ENCODE measurements around the gene MMD2.

MMD2 gene

DNA sequence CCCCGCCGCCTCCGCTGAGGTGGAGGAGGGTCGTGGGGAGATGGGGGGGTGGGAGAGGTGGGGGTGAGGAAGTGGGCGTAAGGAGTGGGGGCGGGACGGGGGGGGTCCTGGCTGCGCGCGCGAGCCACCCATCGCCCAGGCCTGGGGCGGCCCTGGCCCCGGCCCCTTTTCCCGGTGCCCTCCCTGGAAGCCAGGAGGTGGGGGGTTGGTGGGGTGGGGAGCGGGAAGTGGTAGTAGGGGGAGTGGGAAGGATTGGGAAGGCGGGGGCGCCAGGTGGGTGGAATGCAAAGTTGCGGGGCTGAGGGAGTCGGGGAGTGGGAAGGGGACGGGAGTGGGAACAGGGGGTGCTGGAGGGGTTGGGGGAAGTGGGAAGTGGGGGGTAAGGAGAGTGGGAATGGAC, 319 bp upstream of the MMD2 start:
- no peak for DNase-seq (ENCODE audit: low read depth, low spot score)

DNA sequence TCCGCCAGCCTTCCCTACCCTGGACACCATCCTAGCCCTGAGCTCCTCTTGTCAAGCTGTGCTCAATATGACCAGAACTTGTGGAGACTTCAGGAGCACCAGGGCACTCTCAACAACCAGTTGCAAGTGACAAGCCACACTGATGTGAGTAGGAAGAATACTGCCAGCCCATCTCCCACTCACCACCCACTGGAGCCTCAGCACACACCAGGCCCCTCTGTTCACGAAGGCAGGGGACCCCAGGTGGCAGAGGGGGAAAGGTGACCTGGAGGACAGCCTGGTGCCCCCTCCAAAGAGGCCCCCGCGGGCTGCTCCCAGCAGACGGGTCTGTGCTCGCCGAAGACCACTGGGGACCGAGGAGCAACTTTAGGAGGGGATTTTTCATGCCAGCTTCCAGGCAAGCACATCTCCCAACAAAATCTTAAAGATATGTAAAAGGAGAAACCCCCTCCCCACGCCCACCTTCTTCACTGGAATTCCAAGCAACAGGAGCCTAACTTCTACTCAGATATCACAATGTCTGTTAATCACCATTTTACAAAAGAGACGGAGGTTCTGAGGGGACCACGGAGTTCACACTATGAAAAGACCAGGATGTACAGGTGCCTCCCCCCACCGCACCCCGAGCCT, 1.0 kb downstream of the MMD2 start:
- DNase-seq (ENCODE audit: low read depth, low spot score), result no peak

DNA sequence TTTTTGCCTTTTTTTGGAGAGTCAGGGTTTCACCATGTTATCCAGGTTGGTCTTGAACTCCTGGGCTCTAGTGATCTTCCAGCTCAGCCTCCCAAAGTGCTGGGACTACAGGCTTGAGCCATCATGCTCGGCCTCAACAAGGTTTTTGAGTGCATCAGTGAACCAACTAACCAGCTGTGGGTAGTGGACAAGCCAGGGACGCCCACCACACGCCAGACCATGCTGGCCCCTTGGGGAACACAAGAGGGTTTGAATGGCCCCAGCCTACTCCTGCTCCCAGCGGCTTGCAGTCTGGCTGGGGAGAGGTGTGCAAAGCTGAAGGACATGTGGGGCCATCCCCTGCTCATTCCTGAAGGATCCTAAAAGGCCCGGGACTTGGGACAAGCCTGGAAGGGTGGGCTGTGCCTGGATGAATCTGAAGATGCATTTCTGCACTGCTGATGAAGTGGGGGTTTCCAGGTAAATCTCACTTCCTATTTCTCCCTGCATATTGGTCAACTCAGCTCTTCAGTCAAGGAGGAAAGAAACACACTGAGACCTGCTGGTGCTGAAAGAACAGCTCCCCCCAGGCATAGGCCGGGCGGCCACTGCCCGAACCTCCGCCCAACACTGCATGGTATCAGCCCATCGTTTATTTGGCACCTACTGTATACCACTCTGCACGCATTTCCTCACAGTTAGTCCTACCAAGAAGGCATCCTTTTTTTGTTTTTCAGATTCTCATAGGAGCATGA, 6.9 kb downstream of the MMD2 start:
- DNase-seq (ENCODE audit: low read depth, low spot score), result no peak

DNA sequence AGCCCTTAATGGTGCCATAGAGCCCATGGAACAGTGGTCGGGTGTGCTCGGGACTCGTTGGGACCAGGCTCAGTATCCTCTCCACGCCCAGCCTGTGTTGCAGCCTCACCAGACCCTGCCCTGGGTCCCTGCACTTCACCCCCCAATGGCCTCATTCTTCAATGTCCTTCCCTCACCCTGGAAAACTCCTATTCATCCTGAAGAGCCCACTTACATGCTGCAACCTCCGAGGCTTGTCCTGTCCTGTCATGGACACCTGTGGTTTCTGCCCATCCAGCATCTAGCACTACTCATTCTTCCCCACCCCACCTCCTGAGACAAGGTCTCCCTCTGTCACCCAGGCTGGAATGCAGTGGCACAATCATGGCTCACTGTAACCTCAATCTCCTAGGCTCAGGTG, 7.7 kb downstream of the MMD2 start:
- DNase-seq (ENCODE audit: low read depth, low spot score), result no peak

DNA sequence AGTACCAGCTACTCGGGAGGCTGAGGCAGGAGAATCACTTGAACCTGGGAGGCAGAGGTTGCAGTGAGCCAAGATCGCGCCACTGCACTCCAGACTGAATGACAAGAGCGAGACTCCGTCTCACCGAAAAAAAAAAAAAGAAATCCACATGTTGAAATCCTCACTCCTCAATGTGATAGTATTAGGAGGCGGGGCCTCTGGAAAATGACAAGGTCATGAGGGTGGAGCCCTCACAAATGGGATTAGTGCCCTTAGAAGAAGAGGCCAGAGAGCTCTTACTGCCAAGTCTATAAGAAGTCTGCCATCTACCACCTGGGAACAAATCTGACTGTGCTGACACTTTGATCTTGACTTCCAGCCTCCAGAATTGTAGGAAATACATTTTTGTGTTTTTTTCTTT, 10.6 kb downstream of the MMD2 start:
- no peak for DNase-seq (ENCODE audit: low read depth, low spot score)

DNA sequence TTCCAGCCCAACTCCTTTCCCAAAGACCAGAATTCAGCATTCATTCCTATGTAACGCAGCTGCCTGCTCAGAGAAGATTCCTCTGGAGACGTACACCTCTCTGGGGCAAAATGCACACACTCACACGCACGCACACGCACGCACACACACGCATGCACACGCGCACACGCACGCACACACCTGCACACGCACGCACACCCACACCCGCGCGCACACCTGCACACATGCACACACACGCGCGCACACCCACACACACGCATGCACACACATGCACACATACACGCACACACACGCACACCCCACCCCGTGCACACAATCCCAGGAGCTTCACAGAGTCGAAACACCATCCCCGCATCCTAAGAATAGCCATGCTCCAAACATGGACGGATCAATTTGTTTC, 13.0 kb downstream of the MMD2 start:
- no peak for DNase-seq (ENCODE audit: low read depth, low spot score)

DNA sequence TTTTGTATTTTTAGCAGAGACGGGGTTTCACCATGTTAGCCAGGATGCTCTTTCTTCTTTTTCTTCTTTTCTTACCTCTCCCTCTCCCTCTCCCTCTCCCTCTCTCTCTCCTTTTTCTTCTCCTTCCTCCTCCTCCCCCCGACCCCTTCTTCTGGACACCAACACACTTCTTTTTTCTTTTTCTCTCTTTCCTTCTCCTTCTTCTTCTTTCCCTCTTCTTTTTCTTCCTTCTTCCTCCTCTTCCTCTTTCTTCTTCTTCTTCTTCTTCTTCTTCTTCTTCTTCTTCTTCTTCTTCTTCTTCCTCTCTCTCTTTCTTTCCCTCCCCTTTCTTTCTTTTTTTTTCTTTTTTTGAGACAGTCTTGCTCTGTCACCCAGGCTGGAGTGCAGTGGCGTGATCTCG, 14.0 kb downstream of the MMD2 start:
- no peak for DNase-seq (ENCODE audit: low read depth, low spot score)

DNA sequence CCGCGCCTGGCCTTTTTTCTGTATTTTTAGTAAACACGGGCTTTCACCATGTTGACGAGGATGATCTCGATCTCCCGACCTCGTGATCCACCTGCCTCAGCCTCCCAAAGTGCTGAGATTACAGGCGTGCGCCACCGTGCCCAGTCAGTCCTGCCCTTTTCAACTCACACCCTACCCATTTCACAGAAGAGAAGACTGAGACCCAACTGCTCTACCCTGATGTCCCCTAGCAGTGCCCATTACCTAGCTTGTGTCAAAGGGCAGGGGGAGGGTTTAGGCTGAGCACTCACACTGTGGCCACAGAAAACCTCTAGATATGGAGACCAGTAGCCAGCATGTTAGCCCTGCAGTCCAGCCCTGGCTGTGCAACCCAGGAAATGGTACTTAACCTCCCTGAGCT, 15.7 kb downstream of the MMD2 start:
- DNase-seq (ENCODE audit: low read depth, low spot score), result no peak

DNA sequence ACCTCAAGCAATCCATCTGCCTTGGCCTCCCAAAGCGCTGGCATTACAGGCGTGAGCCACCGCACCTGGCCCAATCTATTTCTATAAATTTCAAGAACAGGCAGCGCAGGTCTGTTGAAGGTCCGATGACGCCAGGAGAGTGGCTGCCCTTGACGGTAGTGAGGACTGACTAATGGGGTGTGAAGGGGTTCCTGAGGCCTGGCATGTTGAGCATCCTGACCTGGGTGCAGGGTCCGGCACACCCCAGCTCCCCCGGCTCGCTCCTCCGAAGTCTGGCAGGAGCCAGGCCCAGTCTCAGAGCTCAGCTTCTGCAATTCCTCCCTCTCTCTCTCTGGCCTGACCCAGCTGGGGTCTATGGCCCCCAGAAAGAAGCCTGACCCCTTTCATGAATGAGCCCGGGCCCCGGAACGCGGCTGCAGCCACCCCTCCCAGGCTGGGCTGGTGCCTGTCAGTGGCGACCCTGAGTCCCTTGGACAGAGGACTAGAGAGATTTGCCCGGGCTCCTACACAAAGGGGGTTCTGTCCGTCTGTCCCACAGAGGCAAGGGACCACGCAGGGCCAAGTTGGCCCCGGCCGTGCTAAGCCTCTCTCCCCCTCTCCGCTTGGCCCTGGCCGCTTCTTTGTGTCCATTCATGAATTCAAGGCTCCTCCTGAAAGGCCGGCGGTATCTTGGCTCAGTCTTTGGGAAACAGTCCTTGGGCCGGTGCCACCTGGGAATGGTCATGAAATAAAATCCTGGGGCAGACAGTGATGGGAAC, 18.8 kb downstream of the MMD2 start:
- DNase-seq (ENCODE audit: low read depth, low spot score), result no peak

DNA sequence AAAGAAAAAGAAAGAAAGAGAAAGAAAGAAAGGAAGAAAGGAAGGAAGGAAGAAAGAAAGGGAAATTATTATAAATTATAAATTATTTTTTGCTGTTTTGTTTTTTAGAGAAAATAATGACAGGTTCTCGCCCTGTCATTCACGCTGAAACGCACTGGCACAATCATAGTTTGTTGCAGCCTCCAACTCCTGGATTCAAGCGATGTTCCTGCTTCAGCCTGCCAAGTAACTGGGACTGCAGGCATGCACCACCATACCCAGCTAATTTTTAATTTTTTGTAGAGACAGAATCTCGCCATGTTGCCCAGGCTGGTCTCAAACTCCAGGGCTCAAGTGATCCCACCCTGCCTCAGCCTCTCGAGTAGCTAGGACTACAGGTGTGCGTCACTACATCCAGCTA, 21.6 kb downstream of the MMD2 start:
- DNase-seq (ENCODE audit: low read depth, low spot score), result no peak

DNA sequence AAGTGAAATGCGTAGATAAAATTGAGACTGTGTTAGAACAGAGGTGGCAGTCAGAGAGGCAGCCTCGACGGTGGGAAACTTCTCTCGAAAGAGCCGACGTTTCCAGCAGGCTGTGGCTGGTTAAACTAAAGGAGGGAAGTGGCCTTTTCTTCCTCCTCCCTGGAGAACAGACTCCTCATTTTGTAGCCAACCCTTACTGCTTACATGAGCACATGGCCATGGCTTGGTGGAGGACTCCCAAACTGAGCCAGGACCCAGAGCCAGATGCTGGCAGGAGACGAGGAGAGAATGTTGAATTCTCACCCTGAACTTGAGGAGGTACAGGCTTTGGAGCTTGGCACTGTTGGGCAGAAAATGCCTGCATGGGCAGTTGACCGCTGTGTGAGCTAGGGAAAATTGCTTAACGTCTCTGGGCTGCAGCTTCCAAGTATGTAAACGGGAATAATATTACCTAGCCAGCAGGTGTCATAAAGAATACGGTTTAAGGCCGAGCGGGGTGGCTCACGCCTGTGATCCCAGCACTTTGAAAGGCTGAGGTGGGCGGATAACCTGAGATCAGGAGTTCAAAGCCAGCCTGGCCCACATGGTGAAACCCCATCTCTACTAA, 24.5 kb downstream of the MMD2 start:
- DNase-seq (ENCODE audit: low read depth, low spot score), result no peak

DNA sequence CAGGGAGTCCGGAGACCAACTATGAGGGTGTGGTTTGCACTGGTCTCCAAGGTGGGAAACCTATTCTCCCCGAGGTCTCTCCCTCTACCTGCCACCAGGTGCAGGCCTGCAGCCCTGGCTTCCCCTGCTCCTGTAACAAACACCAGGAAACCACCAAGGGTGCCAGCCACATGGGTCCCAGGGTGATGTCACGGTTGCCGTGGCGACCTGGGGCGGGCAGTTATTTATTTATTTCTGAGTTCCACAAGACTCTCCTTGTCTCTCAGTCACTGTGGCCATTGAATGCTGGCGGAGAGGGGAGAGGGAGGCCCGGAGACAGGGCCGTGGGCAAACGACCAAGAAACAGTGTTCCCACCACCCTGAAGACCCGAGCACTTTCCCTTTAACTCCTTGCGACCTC, 27.0 kb downstream of the MMD2 start:
- no peak for DNase-seq (ENCODE audit: low read depth, low spot score)

DNA sequence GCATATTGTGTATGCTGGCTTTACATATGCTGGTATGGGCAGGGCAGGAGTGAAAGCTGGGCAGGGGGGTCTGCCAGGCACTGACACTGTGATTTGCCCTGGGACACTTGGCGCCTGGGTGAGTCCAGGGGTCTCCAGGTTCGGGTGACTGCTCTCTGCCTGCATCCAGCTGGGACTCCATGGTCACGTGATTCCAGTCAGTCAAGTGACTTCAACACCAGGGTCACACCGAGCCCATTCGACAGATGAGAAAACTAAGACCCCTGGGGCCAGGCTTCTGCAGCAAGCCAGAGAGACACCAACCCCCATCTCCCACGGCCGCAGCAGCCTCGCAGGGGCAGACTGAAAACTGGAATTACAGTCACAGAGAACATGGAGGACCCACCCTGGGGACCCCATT, 30.0 kb downstream of the MMD2 start:
- no peak for DNase-seq (ENCODE audit: low read depth, low spot score)

DNA sequence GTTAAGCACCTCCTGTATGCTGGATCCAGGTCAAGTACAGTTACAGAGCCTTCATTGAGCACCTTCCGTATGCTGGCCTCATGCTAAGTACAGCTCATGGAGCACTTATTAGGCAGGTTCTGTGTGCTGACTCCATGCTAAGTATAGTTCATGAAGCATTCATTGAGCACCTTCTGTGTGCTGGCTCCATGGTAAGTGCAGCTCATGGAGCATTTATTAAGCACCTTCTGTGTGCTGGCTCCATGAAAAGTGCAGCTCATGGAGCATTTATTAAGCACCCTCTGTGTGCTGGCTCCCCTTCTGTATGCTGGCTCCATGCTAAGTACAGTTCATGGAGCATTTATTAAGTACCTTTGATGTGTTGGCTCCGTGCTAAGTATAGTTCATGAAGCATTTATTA, 30.5 kb downstream of the MMD2 start:
- no peak for DNase-seq (ENCODE audit: low read depth, low spot score)

DNA sequence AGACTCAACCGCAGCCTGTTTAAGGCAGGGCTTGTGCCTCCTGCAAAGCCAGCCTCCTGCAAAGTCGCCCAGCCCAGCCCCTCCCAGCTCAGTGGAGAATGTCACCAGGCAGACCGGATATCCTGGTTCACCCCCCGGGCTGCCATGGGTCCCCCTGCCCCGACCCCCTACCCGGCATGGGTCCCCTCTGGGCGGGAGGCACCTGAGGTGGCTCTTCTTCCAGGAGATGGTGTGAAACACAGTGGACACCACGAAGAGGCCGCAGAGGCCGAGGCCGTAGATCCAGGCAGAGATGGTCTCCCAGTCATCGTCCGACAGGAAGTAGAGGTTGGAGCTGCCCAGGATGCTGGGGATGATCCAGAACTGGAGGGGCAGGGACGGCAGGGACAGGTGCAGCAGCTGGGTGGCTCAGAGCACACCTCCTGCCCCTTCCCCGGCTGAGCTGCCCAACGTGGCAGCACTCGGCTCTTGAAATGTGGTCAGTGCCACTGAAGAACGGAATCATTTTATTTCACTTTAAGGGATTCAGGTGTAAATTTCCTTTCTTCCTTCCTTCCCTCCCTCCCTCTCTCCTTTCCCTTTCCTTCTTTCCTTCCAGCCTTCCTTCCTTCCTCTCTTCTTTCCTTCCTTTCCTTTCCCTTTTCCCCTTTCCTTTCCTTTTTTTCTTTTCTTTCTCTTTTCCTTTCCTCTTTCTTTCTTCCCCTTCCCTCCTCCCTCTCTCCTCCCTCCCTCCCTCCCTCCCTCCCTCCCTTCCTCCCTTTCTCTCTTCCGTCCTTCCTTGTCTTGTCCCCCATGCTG, 38.8 kb downstream of the MMD2 start:
- no peak for DNase-seq (ENCODE audit: low read depth, low spot score)

DNA sequence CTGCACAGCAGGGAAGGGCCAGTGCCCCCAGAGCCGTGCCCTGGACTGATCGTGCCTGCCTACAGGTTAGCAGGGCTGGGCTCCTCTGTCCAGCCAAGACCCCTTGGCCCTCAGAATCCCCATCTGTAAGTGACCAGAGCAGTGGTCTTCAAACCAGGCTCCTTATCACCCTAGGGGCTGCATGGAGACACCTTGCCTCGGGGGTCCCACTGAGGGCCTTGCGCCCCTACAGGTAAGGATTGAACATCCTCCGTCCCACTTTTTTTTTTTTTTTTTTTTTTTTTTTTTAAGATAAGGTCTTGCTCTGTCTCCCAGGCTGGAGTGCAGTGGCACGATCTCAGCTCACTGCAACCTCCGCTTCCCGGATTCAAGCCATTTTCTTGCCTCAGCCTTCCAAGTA, 42.9 kb downstream of the MMD2 start:
- DNase-seq (ENCODE audit: low read depth, low spot score), result no peak

DNA sequence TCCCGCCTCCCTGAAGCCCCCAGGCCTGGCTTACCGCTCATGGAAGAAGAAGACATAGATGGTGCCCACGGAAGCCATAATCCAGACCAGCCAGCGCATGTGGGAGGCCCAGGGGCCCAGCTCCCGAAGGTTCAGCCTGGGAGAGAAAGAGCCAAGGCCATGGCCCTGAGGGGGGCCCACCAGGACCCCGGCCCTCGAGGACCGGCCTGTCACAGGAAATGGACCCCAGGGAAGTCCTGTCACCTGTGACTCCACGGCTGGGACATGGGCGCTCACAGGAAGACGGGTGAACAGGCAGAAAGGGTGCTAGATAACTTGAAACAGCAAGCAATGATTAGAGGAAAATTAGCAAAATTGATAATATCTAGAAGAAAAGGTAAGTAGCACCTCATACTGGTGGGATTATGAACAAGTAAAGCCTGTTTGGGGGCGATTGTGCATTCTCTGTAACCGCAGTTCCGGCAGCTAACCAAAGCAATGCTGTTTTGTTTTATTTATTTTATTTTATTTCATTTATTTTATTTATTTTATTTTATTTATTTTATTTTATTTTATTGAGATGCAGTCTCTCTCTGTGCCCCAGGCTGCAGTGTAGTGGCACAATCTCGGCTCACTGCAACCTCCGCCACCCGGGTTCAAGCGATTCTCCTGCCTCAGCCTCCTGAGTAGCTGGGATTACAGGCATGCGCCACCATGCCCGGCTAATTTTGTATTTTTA, 47.7 kb downstream of the MMD2 start:
- no peak for DNase-seq (ENCODE audit: low read depth, low spot score)

DNA sequence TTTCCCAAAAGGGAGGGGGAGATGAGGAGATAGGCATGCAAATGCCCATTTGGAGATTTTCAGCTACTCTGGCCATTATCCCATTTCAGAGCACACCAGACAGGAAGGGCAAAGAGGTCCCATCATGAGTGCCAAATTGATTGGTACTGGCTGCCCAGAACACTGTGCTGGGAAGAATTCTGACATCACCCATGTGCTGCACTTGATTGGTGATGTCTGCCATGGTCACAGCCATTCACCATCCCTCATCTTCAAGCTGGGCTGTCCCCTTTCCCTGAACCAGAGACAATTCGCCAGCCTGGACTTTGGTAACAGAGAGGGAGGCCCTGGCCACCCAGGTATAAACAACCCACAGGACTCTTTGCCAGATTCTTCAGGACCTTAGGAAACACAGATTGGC, 52.3 kb downstream of the MMD2 start:
- DNase-seq (ENCODE audit: low read depth, low spot score), result no peak

DNA sequence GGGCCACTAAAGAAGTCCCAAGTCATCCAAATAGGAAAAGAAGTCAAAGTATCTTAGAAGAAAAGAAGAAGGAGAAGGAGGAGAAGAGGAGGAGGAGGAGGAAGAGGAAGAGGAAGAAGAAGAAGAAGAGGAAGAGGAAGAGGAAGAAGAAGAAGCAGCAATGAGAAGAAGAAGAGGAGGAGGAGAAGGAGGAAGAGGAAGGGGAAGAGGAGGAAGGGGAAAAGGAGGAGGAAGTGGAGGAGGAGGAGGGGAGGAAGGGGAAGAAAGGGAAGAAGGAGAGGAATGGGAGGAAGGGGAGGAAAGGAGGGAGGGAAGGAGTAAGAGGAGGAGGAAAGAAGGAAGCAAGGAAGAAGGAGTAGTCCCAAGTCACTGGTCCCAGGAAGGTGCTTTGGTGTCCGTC, 53.8 kb downstream of the MMD2 start:
- DNase-seq (ENCODE audit: low read depth, low spot score), result no peak

DNA sequence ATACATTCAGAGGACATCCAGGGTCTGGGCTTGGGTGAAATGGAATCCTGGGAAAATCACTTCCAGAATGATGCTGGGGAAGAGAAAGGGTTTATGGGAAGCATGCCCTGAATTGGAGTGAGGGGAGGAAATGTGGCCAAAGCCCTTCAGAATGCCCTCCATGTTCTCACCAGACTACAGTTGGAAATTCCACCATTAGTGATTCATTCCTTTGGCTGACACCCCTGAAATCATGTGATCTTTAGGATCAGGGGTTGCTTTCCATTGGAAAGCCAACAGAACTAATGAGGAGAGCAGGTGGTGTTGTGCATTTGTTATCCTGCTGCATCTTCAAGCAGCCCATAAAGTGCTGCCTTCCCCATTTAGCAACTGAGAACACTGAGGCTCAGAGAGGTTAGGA, 54.6 kb downstream of the MMD2 start:
- no peak for DNase-seq (ENCODE audit: low read depth, low spot score)

DNA sequence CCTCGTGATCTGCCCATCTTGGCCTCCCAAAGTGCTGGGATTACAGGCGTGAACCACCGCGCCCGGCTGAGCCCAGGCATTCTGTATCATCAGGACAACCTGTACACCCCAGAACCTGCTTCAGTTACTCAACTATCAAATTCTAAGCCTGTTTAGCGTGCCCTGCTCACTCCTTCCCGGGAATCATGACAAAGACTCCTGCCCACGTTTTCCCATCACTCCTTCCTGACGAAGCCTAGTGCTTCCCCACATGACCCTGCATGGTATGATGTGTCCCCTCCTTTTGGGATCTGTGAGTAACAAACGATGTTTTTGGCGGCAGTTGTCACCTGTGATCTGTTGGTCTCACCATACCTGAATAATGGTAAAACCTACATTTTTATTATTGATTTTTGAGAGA, 63.2 kb downstream of the MMD2 start:
- no peak for DNase-seq (ENCODE audit: low read depth, low spot score)

Data from iPS DF 19.7 (cell line).